H9 (cell line): ENCODE data around the gene APOBEC3A. TPM values are rescaled to one million over a fixed set of nuclear protein-coding genes. Genes with fewer than 3 reads are reported as not detected.

Experiments used
- DNase-seq: peaks from one replicate; pipeline ENCODE4 v3.0.0-alpha.2; 2017
- H2AFZ ChIP-seq: one replicate; pipeline ENCODE4 v1.6.1; 2013; ENCODE audit warnings: mild to moderate bottlenecking, low read length, control low read depth, moderate library complexity
- H2AK5ac ChIP-seq: 2 replicates; pipeline ENCODE4 v1.6.1; 2013; ENCODE audit warnings: low read length, control low read depth, mixed read lengths; ENCODE audit not compliant: insufficient read length
- H2BK120ac ChIP-seq: one replicate; pipeline ENCODE4 v1.6.1; 2013; ENCODE audit warnings: low read depth, mild to moderate bottlenecking, low read length, control low read depth, inconsistent platforms; ENCODE audit not compliant: poor library complexity, severe bottlenecking
- H2BK12ac ChIP-seq: 2 replicates; pipeline ENCODE4 v1.6.1; 2013; ENCODE audit warnings: low read length, control low read depth, mixed read lengths, low read depth; ENCODE audit not compliant: insufficient read length
- H2BK15ac ChIP-seq: 2 replicates; pipeline ENCODE4 v1.6.1; 2013; ENCODE audit warnings: low read depth, low read length, control low read depth
- H2BK20ac ChIP-seq: one replicate; pipeline ENCODE4 v1.6.1; 2013; ENCODE audit warnings: low read depth, mild to moderate bottlenecking, low read length, control low read depth, inconsistent platforms; ENCODE audit not compliant: poor library complexity, severe bottlenecking
- H2BK5ac ChIP-seq: 2 replicates; pipeline ENCODE4 v1.6.1; 2013; ENCODE audit warnings: low read length, control low read depth, mixed read lengths; ENCODE audit not compliant: insufficient read length
- H3K14ac ChIP-seq: 2 replicates; pipeline ENCODE4 v1.6.1; 2013; ENCODE audit warnings: low read length, control low read depth; ENCODE audit not compliant: insufficient read depth
- H3K18ac ChIP-seq: 2 replicates; pipeline ENCODE4 v1.6.1; 2013; ENCODE audit warnings: low read depth, mild to moderate bottlenecking, mixed read lengths, low read length, control low read depth; ENCODE audit not compliant: insufficient read length
- H3K23ac ChIP-seq: 2 replicates; pipeline ENCODE4 v1.6.1; 2013; ENCODE audit warnings: low read length, control low read depth, mixed read lengths, low read depth; ENCODE audit not compliant: insufficient read length
- H3K23me2 ChIP-seq: 2 replicates; pipeline ENCODE4 v1.6.1; 2013; ENCODE audit warnings: low read depth, mild to moderate bottlenecking, mixed read lengths, low read length, control low read depth; ENCODE audit not compliant: insufficient read length, poor library complexity, severe bottlenecking
- H3K27ac ChIP-seq: 2 replicates; pipeline ENCODE4 v1.5.1; 2013; ENCODE audit warnings: low read length, control low read depth, mixed read lengths, low read depth; ENCODE audit not compliant: insufficient read length
- H3K27me3 ChIP-seq: 2 replicates; pipeline ENCODE4 v1.6.1; 2013; ENCODE audit warnings: low read length, control low read depth, inconsistent platforms; ENCODE audit not compliant: insufficient read depth
- H3K4ac ChIP-seq: 2 replicates; pipeline ENCODE4 v1.6.1; 2013; ENCODE audit warnings: low read depth, mild to moderate bottlenecking, control low read depth, inconsistent platforms, low read length, moderate library complexity
- H3K4me1 ChIP-seq: 2 replicates; pipeline ENCODE4 v1.6.1; 2013; ENCODE audit warnings: low read length, control low read depth, inconsistent platforms; ENCODE audit not compliant: insufficient read depth
- H3K4me2 ChIP-seq: 2 replicates; pipeline ENCODE4 v1.6.1; 2013; ENCODE audit warnings: low read length, control low read depth, mixed read lengths; ENCODE audit not compliant: insufficient read length, insufficient read depth
- H3K56ac ChIP-seq: 2 replicates; pipeline ENCODE4 v1.6.1; 2013; ENCODE audit warnings: low read depth, mild to moderate bottlenecking, mixed read lengths, low read length, control low read depth; ENCODE audit not compliant: insufficient read length
- H3K79me1 ChIP-seq: 2 replicates; pipeline ENCODE4 v1.6.1; 2013; ENCODE audit warnings: low read depth, mild to moderate bottlenecking, moderate library complexity, low read length, control low read depth, inconsistent platforms; ENCODE audit not compliant: insufficient read depth, poor library complexity, severe bottlenecking
- H3K79me2 ChIP-seq: 2 replicates; pipeline ENCODE4 v1.6.1; 2013; ENCODE audit warnings: low read length, control low read depth, inconsistent platforms; ENCODE audit not compliant: insufficient read depth
- H3K9ac ChIP-seq: 2 replicates; pipeline ENCODE4 v1.6.1; 2013; ENCODE audit warnings: low read length, control low read depth, mixed read lengths; ENCODE audit not compliant: insufficient read length; ENCODE audit errors: extremely low read depth
- H3K9me3 ChIP-seq: one replicate; pipeline ENCODE4 v1.6.1; 2013; ENCODE audit warnings: low read depth, low read length, inconsistent platforms; ENCODE audit not compliant: control insufficient read depth
- H3T11ph ChIP-seq: one replicate; pipeline ENCODE4 v1.6.1; 2013; ENCODE audit warnings: mild to moderate bottlenecking, low read length, control low read depth, inconsistent platforms
- H4K20me1 ChIP-seq: one replicate; pipeline ENCODE4 v1.6.1; 2013; ENCODE audit not compliant: control insufficient read depth, insufficient read length, insufficient read depth
- H4K5ac ChIP-seq: 2 replicates; pipeline ENCODE4 v1.6.1; 2013; ENCODE audit warnings: low read depth, mild to moderate bottlenecking, mixed read lengths, low read length, control low read depth; ENCODE audit not compliant: insufficient read length
- H4K8ac ChIP-seq: replicated peaks from 2 replicates; pipeline ENCODE4 v1.6.1; 2013; ENCODE audit warnings: low read length, control low read depth, mixed read lengths, low read depth; ENCODE audit not compliant: insufficient read length
- H4K91ac ChIP-seq: 2 replicates; pipeline ENCODE4 v1.6.1; 2013; ENCODE audit warnings: low read depth, mild to moderate bottlenecking, moderate library complexity, mixed read lengths, low read length, control low read depth; ENCODE audit not compliant: insufficient read length
- H3K27ac Mint-ChIP-seq, 3 experiments: 2 replicates in 2 of 3; 3 replicates in 1 of 3; pipeline ENCODE4 v1.8.0; 2020 to 2021; ENCODE audit warnings: mixed read lengths in 3 of 3, mild to moderate bottlenecking in 1 of 3, moderate library complexity in 1 of 3
- H3K27me3 Mint-ChIP-seq: 2 replicates; pipeline ENCODE4 v1.8.0; 2021; ENCODE audit warnings: low read depth, mild to moderate bottlenecking, moderate library complexity, mixed read lengths
- H3K36me3 Mint-ChIP-seq, 3 experiments: 2 replicates in 2 of 3; 3 replicates in 1 of 3; pipeline ENCODE4 v1.8.0; 2020 to 2021; ENCODE audit warnings: low read depth in 3 of 3, mixed read lengths in 3 of 3; ENCODE audit not compliant: insufficient read depth in 1 of 3
- H3K4me1 Mint-ChIP-seq, 2 experiments: 2 replicates each; pipeline ENCODE4 v1.8.0; 2020; ENCODE audit warnings: mixed read lengths in 2 of 2
- H3K4me3 Mint-ChIP-seq, 2 experiments: 2 replicates in 1 of 2; 3 replicates in 1 of 2; pipeline ENCODE4 v1.8.0; 2020 to 2021; ENCODE audit warnings: mild to moderate bottlenecking in 2 of 2, mixed read lengths in 2 of 2, moderate library complexity in 1 of 2
- H3K9me3 Mint-ChIP-seq, 2 experiments: 2 replicates in 1 of 2; 3 replicates in 1 of 2; pipeline ENCODE4 v1.8.0; 2020; ENCODE audit warnings: mild to moderate bottlenecking in 2 of 2, mixed read lengths in 2 of 2, moderate library complexity in 1 of 2
- CTCF ChIP-seq: fragments of 200-600 bp; sonication (generic); conservative IDR thresholded peaks from 3 replicates; pipeline ENCODE4 v1.8.0; 2021; ENCODE audit warnings: antibody characterized with exemption, mild to moderate bottlenecking
- WGBS: extraction: QIAGEN DNeasy Blood & Tissue Kit; methylation state at CpG from one replicate; pipeline ENCODE4 v1.1.7; 2013; ENCODE audit warnings: missing lambda C conversion rate, low lambda C conversion rate, mixed read lengths; ENCODE audit not compliant: insufficient read length; ENCODE audit errors: extremely low coverage; 5-methylcytosine and 5-hydroxymethylcytosine counted together
- total RNA-seq: library from RNA; stranded (reverse); gene quantifications from 2 replicates; pipeline ENCODE4 v1.2.1, GENCODE V29; 2021

Gene APOBEC3A
- total RNA-seq, 1 experiment from 2014 or later: not detected

- WGBS: no CpG with 5 or more reads among the region's 15 CpGs
- H3K79me1 ChIP-seq: no peaks in the 10 kb centered on the region
These were observed 3.6 kb upstream of the APOBEC3A start for GRCh38 chr22:38953577-38954413.

More at GRCh38 chr22:38953577-38954413, 3.6 kb upstream of the APOBEC3A start:
- Histone ChIP-seq H3K9me3 (no peaks in the 10 kb centered on the region), H2BK15ac (no peak overlapping the region), H3K14ac (no peak overlapping the region), H3K4me2 (no peak overlapping the region), H3K23ac (no peak overlapping the region), H4K91ac (no peak overlapping the region), H2BK12ac (no peak overlapping the region), H3K23me2 (no peaks in the 10 kb centered on the region), H3K27ac (no peak overlapping the region), H2AFZ (no peak overlapping the region), H3K18ac (no peak overlapping the region), H3K79me2 (no peaks in the 10 kb centered on the region), H3K9ac (no peak overlapping the region), H3K4ac (no peak overlapping the region), H4K5ac (no peak overlapping the region), H2BK20ac (no peak overlapping the region), H3T11ph (no peak overlapping the region), H2BK120ac (no peak overlapping the region), H3K4me1 (no peaks in the 10 kb centered on the region), H2BK5ac (no peak overlapping the region), H4K8ac (no peak overlapping the region), H2AK5ac (no peak overlapping the region), H3K27me3 (no peaks in the 10 kb centered on the region), H4K20me1 (no peaks in the 10 kb centered on the region), H3K56ac (no peak overlapping the region)
- no peaks in the 10 kb centered on the region; a peak in 1 of 5 replicates for H3K9me3 Mint-ChIP-seq
- peaks cover 3 to 7% of the 10 kb centered on the region in 2 experiments; a peak in 3 of 4 replicates for H3K4me1 Mint-ChIP-seq
- peaks cover 25% of the 10 kb centered on the region for H3K27me3 Mint-ChIP-seq
- H3K4me3 Mint-ChIP-seq: no peak overlapping the region
- no peaks in the 10 kb centered on the region for H3K36me3 Mint-ChIP-seq
- no peak overlapping the region; a peak in 1 of 7 replicates for H3K27ac Mint-ChIP-seq
- DNase-seq: no peak
- TF ChIP-seq CTCF: no peak
